Measurements from ENCODE around the gene LSM12. TPM values are rescaled to one million over a fixed set of nuclear protein-coding genes. Genes with fewer than 3 reads are reported as not detected.
"Not testable (repeated sequence)": the region's sequence is repeated elsewhere in the genome, so short reads cannot be mapped to it uniquely, and the experiment has no call there.

Gene LSM12
- total RNA-seq, 1 donor from 2014 or later, result 39.1 TPM

DNA sequence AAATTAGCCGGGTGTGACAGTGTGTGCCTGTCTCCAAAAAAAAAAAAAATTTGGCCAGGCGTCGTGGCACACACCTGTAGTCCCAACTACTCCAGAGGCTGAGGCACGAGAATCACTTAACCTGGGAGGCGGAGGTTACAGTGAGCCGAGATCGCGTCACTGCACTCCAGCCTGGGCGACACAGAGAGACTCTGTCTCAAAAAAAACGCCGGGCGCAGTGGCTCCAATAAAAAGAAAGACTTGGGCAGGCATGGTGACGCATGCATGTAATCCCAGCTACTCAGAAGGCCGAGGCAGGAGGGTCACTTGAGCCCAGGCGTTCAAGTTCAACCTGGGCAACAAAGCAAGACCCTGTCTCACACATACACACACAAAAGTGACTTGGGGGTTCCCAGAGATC lies 3.6 kb downstream of the LSM12 start:
- TF ChIP-seq, protein P1, sequence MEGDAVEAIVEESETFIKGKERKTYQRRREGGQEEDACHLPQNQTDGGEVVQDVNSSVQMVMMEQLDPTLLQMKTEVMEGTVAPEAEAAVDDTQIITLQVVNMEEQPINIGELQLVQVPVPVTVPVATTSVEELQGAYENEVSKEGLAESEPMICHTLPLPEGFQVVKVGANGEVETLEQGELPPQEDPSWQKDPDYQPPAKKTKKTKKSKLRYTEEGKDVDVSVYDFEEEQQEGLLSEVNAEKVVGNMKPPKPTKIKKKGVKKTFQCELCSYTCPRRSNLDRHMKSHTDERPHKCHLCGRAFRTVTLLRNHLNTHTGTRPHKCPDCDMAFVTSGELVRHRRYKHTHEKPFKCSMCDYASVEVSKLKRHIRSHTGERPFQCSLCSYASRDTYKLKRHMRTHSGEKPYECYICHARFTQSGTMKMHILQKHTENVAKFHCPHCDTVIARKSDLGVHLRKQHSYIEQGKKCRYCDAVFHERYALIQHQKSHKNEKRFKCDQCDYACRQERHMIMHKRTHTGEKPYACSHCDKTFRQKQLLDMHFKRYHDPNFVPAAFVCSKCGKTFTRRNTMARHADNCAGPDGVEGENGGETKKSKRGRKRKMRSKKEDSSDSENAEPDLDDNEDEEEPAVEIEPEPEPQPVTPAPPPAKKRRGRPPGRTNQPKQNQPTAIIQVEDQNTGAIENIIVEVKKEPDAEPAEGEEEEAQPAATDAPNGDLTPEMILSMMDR (IDR thresholded peaks at IDR 0.05; ENCODE audit: insufficient read depth, low read length, poor library complexity, severe bottlenecking), result no peak
- Histone ChIP-seq H3K27me3 (ENCODE audit: control insufficient read depth, insufficient read depth, low read length) (no peaks in the 10 kb centered on the region), H3K36me3 (ENCODE audit: control insufficient read depth, insufficient read depth, low read length) (no peaks in the 10 kb centered on the region), H3K4me3 (ENCODE audit: low read depth, low read length) (no peak overlapping the region)
- no peak for DNase-seq (ENCODE audit: low read depth)

DNA sequence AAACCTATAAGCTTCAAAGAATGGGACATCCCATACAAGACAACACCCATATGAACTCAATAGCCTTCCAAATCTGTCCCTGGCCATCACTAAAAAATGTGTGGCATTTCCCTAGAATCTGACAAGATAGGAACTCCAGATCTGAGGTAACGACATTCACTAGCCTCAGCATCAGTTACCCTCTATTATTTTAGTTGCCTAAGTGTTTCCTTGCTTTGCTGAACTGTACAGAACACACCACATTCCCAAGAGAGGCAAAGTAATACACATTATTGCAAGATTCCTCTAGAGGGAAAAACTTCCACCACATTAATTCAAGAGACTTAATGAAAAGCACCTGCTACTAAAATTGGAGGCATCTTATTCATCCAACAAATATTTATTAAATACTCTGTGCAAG lies 5.0 kb downstream of the LSM12 start:
- H3K4me3 ChIP-seq (ENCODE audit: low read depth, low read length), result no peak overlapping the region
- DNase-seq (ENCODE audit: low read depth), result no peak
- TF ChIP-seq, protein P1 (IDR thresholded peaks at IDR 0.05; ENCODE audit: insufficient read depth, low read length, poor library complexity, severe bottlenecking), result no peak
- no peaks in the 10 kb centered on the region for H3K36me3 ChIP-seq (ENCODE audit: control insufficient read depth, insufficient read depth, low read length)
- H3K27me3 ChIP-seq (ENCODE audit: control insufficient read depth, insufficient read depth, low read length), result no peaks in the 10 kb centered on the region

DNA sequence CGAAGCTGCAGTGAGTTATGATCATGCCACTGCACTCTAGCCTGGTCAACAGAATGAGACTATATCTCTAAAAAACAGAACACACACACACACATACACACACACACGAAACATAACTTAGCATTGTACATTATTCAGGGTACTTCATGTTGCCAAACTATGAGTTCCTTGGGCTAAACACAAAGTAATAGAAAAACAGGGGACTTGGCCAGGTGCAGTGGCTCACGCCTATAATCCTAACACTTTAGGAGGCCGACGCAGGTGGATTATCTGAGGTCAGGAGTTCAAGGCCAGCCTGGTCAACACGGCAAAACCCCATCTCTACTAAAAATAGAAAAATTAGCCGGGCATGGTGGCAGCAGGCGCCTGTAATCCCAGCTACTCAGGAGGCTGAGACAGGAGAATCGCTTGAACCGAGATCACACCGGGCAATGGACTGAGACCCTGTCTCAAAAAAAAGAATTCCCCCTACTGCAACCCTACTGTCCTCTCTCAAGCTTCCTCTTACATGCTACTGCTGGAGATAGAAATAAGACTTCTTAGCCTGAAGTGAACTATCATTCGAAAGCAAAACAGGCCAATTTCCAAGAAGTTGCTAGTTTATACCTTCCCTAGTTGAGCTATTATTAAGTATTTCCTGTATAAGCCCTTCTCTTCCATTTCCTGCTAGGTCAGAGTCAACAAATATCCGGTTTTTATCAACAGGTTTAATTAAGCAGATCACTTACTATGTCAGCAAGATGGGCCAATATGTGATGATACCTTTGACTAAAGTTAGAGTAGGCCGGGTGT lies 7.2 kb downstream of the LSM12 start:
- Histone ChIP-seq H3K4me3 (ENCODE audit: low read depth, low read length) (no peak overlapping the region), H3K27me3 (ENCODE audit: control insufficient read depth, insufficient read depth, low read length) (no peaks in the 10 kb centered on the region), H3K36me3 (ENCODE audit: control insufficient read depth, insufficient read depth, low read length) (no peaks in the 10 kb centered on the region)
- no peak for DNase-seq (ENCODE audit: low read depth)
- TF ChIP-seq, protein P1 (IDR thresholded peaks at IDR 0.05; ENCODE audit: insufficient read depth, low read length, poor library complexity, severe bottlenecking), result no peak

DNA sequence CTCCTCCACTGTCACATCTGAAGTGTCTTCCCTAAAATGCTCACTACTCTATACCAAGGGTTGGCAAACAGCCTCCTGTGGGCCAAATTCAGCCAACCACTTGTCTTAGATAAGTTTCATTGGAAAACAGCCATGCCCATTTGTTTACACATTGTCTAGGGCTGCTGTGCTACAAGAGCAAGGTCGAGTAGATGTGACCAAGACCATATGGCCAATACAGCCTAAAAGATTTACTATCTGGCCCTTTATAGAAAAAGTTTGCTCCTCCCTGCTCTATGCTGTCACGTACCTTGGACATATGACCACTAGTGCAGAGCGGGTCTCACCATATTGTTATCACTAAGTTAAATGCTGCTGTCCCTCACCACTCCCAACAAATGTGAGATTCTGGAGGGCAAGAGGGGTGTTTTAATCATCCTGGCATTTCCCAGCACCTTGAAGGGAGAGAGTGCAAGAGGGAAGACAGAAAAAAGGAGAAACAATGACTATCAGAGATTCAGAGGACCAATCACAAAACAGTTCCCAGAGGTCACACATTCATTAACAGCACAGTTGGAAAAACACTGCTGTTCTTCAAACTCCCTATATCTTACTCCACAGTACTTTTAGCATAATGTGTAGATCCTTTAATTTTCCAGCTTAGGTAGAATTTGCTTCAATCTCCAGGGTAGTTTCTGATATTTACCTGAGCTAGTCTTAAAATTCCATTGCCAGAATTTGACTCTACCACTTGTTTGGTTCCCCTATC lies 13.2 kb downstream of the LSM12 start:
- DNase-seq (ENCODE audit: low read depth), result no peak
- H3K4me3 ChIP-seq (ENCODE audit: low read depth, low read length), result no peak overlapping the region
- H3K27me3 ChIP-seq (ENCODE audit: control insufficient read depth, insufficient read depth, low read length), result no peaks in the 10 kb centered on the region
- TF ChIP-seq, protein P1 (IDR thresholded peaks at IDR 0.05; ENCODE audit: insufficient read depth, low read length, poor library complexity, severe bottlenecking), result no peak
- no peaks in the 10 kb centered on the region for H3K36me3 ChIP-seq (ENCODE audit: control insufficient read depth, insufficient read depth, low read length)

DNA sequence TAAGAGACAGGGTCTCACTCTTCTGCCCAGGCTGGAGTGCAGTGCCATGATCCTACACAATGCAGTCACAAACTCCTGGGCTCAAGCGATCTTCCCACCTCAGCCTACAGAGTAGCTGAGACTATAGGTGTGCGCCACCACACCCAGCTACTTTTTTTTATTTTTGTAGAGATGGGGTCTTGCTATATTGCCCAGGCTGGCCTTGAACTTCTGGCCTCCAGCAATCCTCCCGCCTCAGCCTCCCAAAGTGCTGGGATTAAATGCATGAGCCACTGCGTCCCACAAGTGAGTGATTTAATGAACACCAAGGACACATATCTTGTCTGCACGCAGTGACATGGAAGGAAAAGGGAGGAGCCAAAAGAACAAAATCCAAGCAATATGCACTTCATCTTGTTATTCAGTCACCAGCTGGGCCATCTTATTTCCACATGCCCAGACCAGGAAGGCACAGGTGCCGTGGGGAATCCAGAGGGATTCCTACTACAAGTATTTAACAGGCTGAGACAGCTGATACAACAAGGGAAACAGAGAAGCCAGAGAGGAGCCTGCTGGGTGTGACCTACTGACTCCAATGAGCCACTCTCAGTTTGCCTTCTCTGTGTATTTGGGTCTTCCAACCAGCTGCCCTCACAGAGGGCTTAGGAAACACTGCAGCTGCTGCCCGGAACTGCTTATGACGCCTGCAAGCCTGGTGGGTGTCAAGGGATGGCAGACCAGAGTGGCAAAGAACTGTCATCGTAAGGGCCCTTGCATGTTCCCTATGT lies 17.0 kb downstream of the LSM12 start:
- TF ChIP-seq, protein P1 (IDR thresholded peaks at IDR 0.05; ENCODE audit: insufficient read depth, low read length, poor library complexity, severe bottlenecking), result no peak
- DNase-seq (ENCODE audit: low read depth), result no peak
- Histone ChIP-seq H3K36me3 (ENCODE audit: control insufficient read depth, insufficient read depth, low read length) (peaks cover 2% of the 10 kb centered on the region), H3K27me3 (ENCODE audit: control insufficient read depth, insufficient read depth, low read length) (no peaks in the 10 kb centered on the region), H3K4me3 (ENCODE audit: low read depth, low read length) (no peak overlapping the region)

DNA sequence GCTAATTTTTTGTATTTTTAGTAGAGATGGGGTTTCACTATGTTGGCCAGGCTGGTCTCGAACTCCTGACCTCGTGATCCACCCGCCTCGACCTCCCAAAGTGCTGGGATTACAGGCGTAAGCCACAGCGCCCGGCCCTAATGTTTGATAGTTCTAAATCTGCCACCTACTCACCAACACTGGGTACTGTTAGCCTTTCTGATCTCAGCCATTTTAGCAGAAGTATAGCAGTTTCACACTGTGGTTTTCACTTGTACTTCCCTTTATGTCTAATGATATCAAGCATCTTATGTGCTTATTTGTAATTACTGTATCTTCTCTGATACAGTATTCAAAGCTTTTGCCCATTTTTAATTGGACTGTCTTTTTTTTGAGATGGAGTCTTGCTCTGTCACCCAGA lies 19.6 kb downstream of the LSM12 start:
- not testable (repeated sequence) for H3K4me3 ChIP-seq (ENCODE audit: low read depth, low read length); DNase-seq (ENCODE audit: low read depth); H3K36me3 ChIP-seq (ENCODE audit: control insufficient read depth, insufficient read depth, low read length); H3K27me3 ChIP-seq (ENCODE audit: control insufficient read depth, insufficient read depth, low read length)
